ENCODE measurements around the gene SPATA24.
"Not testable (repeated sequence)": the region's sequence is repeated elsewhere in the genome, so short reads cannot be mapped to it uniquely, and the experiment has no call there.

The SPATA24 gene, protein sequence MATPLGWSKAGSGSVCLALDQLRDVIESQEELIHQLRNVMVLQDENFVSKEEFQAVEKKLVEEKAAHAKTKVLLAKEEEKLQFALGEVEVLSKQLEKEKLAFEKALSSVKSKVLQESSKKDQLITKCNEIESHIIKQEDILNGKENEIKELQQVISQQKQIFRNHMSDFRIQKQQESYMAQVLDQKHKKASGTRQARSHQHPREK

DNA sequence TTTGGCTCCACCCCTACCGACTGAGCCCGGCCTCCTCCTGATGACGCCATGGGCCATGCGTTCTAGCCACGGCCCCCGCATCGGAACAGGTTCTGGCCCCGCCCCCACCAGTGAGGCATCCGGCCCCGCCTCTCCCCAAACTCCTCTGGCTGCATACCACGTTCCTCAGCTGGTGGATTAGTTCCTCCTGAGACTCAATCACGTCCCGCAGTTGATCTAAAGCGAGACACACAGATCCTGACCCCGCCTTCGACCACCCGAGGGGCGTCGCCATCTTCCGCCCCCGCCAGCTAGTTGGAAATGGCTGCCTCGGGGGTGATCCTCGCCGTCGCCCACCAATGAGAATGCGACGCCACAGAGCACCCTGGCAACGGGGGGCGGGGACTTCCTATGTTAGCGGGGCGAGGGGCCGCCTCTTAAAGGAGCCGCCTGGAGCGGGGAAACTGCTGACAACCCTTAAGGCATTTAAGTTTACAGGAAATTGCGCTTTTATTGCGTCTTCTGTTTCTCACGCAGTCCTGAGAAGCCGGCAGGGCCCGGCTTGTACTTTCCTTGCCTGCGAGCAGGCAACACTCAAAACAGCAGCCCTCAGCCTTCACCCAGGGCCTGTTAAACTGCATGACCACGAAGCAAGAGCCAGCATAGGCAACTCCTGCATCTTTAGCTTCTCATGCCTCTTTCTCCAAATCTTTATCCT lies at the start of gene SPATA24:
Gene SPATA24, minus strand, starts transcription at position 303 of the 697 bp plus-strand sequence. Its CDS starts 29 bp downstream, at position 274.
- DNase-seq (ENCODE audit: low read depth in 1 of 2, low spot score in 1 of 2): peak; percentile 95 to 96

DNA sequence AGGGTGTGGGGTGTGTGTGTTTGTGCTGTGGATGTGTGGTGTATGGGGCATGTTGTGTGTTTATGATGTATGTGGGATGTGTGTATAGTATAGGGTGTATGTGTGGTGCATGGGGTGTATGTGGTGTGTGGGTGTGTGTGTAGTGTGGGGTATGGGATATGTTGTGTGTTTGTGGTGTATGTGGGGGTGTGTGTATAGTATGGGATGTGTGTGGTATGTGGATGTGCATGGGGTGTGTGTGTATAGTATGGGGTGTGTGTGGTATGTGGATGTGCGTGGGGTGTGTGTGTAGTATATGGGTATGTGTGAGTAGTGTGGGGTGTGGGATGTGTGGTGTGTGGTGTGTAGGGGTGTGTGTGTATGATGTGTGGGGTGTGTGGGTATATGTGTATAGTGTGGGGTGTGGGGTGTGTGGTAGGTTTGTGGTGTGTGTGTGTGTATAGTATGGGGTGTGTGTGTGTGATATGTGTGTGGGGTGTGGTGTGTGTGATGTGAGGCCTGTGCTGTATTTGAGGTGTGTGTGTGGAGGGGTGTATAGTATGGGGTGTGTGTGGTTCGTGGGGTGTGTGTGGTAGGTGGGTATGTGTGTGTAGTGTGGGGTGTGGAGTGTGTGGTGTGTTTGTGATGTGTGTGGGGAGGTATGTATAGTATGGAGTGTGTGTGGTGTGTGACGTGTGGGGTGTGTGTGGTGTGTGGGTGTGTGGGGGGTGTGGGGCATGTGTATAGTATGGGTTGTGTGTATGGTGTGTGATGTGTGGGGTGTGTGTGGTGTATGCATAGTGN lies 48.2 kb upstream of the SPATA24 start:
- DNase-seq (ENCODE audit: low read depth in 1 of 2, low spot score in 1 of 2): no peak

GRCh38 chr5:139451176-139451575 lies 47.3 kb upstream of the SPATA24 start:
- no peak for DNase-seq (ENCODE audit: low read depth in 1 of 2, low spot score in 1 of 2)

- no peak for DNase-seq (ENCODE audit: low read depth in 1 of 2, low spot score in 1 of 2)
Measured at GRCh38 chr5:139446956-139447779, 43.3 kb upstream of the SPATA24 start.

- no peak for DNase-seq (ENCODE audit: low read depth in 1 of 2, low spot score in 1 of 2)
Measured at GRCh38 chr5:139445325-139446170, 41.7 kb upstream of the SPATA24 start.

DNA sequence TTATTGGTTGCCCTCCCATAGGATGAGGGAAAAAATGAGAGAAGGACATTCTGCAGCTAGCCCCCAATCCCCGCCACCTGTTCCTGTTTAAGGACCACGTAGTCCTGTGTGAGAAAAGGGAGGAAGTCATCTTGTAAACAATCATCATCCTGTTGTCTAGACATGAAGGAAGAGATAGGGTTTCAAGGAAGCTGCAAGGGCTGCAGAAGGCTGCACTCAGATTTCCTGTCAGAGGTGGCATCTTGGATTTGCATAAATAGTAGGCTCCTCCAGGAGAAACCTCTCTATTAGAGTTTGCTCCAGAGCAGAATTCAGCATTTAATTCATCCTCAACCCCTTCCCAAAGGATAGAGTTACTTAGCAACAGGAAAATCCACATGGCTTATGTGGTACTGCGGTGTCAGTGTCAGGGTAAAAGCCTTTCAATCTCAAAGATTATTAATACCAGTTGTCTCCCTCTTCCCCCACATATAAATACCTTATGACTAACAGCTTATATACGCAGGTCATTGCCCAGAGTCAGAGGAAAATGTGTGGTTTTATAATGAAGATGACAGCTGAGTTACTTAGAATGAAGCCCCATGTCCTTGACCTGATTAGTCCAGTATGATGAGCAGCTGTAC lies 40.1 kb upstream of the SPATA24 start:
- no peak for DNase-seq (ENCODE audit: low read depth in 1 of 2, low spot score in 1 of 2)

DNA sequence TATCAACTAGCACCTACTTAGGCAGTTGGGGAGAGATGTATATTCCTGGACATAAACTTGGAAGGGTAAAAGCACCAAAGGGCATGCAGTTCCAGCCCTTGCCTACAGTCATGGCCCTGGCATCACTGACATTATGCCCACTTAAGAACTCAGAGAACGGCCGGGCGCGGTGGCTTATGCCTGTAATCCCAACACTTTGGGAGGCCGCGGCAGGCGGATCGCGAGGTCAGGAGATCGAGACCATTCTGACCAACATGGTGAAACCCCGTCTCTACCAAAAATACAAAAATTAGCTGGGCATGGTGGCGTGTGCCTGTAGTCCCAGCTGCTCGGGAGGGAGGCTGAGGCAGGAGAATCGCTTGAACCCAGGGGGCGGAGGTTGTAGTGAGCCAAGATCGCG lies 36.5 kb upstream of the SPATA24 start:
- DNase-seq (ENCODE audit: low read depth in 1 of 2, low spot score in 1 of 2): not testable (repeated sequence)

DNA sequence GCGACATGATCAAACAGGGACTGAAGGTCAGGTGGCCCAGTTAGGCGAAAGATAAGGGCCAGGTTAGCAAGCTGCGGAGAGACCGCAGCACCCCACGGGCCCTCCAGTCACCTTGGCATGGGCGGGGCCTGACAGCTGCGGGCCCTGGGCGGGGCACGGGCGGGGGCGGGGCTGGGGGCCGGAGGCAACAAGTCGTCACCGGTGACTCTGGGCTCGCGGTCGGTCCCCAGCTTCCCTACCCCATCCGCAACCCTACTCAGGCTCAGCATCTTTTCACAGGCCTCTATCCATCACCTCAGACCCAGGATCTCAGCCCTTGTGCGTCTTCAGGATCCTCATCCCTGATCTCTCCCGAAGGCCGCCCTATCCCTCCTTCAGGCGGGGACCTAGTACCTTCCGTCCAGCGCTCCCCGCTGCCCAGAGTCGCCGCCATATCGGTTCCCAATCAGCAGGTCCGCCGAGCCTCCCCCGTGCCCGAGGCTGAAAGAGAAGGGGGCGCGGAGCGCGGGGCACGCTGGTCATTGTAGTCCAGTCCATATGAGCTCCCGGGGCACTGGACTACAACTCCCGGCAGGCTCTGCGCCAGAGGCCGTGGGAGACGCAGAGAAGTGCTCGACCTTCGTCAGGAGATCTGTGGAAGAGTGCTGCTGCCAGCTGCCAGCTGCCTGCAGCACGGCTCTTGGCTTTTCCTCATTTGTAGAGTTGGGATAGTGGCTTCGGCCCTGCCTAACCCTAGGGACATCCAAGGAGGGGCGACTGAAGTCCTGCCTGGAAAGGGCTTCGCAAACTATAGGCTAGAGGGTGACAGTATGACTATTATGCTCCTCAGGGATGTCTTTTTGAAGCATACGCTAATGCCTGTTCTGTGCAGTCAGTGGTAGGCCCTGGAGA lies 35.4 kb upstream of the SPATA24 start, which contains the start of gene DNAJC18:
Gene DNAJC18, minus strand, starts transcription at position 513 of the 891 bp plus-strand sequence. Its CDS starts 80 bp downstream, at position 433.
- DNase-seq (ENCODE audit: low read depth in 1 of 2, low spot score in 1 of 2): peak; percentile 76 to 81

GRCh38 chr5:139438707-139439012 lies 34.8 kb upstream of the SPATA24 start:
- DNase-seq (ENCODE audit: low read depth in 1 of 2, low spot score in 1 of 2): no peak

DNA sequence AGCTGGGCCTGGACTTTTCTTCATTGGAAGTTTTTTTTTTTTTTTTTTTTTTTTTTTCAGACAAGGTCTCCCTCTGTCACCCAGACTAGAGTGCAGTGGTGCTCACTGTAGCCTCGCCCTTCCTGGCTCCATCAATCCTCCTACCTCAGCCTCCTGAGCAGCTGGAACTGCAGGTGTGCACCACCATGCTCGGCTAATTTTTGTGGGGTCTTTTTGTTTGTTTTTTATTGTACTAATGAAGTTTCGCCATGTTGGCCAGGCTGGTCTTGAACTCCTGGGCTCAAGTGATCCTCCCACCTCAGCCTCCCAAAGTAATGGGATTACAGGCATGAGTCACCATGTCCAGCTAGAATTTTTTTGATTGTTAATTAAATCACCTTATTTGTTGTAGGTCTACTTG lies 31.8 kb upstream of the SPATA24 start:
- no peak for DNase-seq (ENCODE audit: low read depth in 1 of 2, low spot score in 1 of 2)

DNA sequence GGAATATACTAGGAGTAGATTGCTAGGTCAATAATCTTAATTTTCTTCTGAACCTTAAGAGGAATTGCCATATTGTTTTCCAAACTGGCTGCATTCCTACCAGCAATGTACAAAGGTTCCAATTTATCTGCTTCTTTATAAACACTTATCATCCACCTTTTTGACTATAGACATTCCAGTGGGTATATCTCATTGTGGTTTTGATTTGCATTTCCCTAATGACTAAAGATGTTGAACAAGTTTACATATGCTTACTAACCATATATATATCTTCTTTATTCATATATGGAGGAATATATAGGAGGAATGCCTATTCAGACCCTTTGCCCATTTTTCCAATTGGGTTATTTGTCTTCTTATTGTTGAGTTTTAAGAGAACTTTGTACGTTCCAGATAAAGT lies 27.8 kb upstream of the SPATA24 start:
- DNase-seq (ENCODE audit: low read depth in 1 of 2, low spot score in 1 of 2): no peak

DNA sequence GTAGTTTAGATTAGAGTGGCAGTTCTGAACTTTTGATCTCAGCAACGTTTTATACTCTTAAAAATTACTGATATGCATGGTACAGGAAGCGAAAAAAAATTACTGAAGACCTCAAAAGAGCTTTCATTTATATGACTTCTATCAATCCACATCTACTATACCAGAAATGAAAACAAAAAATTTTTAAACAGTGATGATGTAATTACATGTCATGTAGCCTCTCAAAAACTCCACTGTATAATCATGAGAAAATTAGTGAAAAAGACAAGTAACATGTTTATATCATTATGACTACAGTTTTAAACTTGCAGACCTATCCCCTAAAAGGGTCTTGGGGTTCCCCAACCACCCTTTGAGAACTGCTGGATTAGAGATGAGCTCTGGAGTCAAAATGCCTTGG lies 26.1 kb upstream of the SPATA24 start:
- no peak for DNase-seq (ENCODE audit: low read depth in 1 of 2, low spot score in 1 of 2)

- no peak for DNase-seq (ENCODE audit: low read depth in 1 of 2, low spot score in 1 of 2)
Measured at GRCh38 chr5:139426203-139426885, 22.5 kb upstream of the SPATA24 start.

- no peak for DNase-seq (ENCODE audit: low read depth in 1 of 2, low spot score in 1 of 2)
Measured at GRCh38 chr5:139425497-139425896, 21.6 kb upstream of the SPATA24 start.

GRCh38 chr5:139422307-139422893 lies 18.5 kb upstream of the SPATA24 start:
- DNase-seq (ENCODE audit: low read depth in 1 of 2, low spot score in 1 of 2): peak in 1 of 2 donors; percentile 28

GRCh38 chr5:139419226-139420192 lies 15.6 kb upstream of the SPATA24 start:
- DNase-seq (ENCODE audit: low read depth in 1 of 2, low spot score in 1 of 2): no peak

GRCh38 chr5:139418793-139419192 lies 14.9 kb upstream of the SPATA24 start:
- DNase-seq (ENCODE audit: low read depth in 1 of 2, low spot score in 1 of 2): no peak
